HG02884 (cell line): ENCODE data around the gene TRIP10.

Source experiments
- ATAC-seq: cut with Tn5 transposase; IDR thresholded peaks from one replicate; pipeline ENCODE4 v1.9.1; 2021; ENCODE audit warnings: mild to moderate bottlenecking, moderate library complexity; ENCODE audit not compliant: unreplicated experiment

Gene TRIP10

DNA sequence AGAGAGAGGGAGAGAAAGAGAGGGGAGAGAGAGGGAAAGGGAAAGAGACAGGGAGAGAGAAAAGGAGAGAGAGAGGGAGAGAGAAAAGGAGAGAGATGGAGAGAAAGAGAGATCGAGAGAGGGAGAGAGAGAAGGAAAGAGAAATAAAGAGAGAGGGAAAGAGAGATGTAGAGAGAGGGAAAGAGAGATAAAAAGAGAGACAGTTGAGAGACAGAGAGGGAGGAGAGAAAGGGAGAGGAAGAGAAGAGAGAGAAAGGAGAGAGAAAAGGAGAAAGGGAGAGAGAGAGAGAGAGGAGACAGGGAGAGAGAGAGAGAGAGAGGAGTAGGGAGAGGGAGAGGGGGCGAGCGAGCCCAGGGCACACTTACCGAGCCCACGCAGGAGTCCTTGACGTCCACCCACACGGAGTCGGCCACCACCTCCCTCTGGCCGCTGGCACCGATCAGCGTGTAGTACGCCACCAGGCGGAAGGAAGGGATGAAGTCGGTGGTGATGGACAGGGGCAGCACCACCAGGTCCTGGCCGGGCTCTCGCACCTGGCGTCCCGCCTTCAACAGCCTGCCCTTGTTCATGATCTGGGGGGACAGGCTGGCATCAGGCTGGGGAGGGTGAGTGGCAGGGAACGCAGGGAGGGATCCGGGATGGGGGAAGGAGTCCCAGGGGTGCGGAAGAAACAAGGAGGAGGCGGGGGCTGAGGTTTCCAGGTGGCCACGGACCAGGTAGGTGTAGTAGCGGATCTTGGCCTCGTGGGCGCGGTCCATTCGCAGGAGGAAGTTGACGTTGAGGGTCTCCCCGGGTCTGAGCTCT is 29.0 kb upstream of the TRIP10 start:
- no peak for ATAC-seq

DNA sequence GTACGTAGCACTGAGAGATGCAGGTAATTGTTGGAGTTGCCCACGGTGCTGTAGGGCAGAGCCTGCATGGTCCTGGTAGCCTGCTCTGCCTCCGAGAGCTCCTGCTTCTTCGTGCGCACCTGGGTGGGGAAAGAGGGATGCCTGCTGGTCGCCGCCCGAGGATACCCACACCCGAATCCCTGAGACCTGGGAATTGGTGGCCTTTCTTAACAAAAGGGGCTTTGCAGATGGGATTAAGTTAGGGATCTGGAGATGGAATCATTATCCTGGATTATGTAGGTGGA is 28.5 kb upstream of the TRIP10 start:
- ATAC-seq, result no peak

GRCh38 chr19:6711605-6712004 is 27.9 kb upstream of the TRIP10 start:
- no peak for ATAC-seq

GRCh38 chr19:6712231-6712630 is 27.2 kb upstream of the TRIP10 start:
- no peak for ATAC-seq

DNA sequence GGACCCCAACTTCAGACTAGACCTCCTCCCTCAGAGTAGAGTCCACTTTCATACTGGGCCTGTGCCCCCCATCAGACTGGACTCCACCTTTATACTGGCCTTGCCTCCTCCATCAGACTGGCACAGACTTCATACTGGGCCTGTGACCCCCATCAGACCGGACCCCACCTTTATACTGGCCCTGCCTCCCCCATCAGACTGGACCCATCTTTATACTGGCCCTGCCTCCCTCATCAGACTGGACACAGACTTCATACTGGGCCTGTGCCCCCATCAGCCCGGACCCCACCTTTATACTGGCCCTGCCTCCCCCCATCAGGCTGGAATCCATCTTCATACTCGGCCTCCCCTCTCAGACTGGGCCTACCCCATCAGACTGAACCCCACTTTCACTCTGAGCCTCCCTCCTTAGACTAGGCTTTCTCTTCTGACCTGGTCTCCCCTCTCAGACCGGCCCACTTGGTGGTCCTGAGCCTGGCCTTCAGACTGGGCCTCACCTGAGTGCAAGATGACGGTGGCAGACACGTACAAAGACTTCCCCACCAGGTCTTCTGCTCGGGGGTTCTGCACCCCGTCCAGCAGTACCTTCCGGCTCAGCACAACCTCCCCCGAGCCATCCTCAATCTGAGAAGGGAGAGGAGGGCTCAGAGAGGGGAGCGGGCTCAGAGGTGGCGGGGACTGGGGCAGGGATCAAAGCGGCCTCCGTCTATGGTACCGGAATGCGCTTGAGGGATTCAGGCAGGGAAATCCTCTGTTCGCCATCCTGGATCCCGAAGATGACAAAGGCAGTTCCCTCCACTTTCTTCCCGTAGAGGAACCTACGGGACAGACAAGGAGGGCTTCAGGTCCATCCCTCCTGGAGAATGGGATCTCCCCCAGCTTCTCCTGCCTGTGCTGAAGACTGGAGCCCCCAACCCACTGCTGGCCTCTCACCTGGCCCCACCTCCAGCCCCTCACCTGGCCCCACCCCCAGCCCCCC is 26.5 kb upstream of the TRIP10 start:
- no peak for ATAC-seq

GRCh38 chr19:6713773-6714692 is 25.4 kb upstream of the TRIP10 start:
- no peak for ATAC-seq

GRCh38 chr19:6714749-6715555 is 24.5 kb upstream of the TRIP10 start:
- no peak for ATAC-seq

GRCh38 chr19:6716610-6716970 is 22.9 kb upstream of the TRIP10 start:
- ATAC-seq, result no peak

DNA sequence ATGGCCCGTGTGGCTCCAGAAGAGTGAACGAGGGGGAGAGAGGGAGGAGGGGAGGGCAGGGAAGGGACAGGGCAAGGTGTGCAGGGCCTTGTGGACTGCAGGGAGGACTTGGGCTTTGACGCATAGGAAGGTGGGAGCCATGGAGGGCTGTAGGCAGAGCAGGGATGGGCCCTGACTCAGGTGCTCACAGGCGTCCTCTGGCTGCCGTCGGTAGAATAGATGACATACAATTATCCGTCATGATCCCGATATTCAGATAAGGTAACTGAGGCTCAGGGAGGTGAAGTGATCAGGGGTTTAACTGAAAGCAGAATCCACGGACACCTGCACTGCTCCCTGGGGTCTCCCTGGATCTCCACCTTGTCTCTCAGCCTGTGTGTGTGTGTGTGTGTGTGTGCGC is 22.4 kb upstream of the TRIP10 start:
- ATAC-seq, result no peak

GRCh38 chr19:6717441-6717971 is 22.0 kb upstream of the TRIP10 start:
- no peak for ATAC-seq

GRCh38 chr19:6718111-6718740 is 21.3 kb upstream of the TRIP10 start:
- no peak for ATAC-seq

GRCh38 chr19:6718741-6719539 is 20.5 kb upstream of the TRIP10 start:
- no peak for ATAC-seq

DNA sequence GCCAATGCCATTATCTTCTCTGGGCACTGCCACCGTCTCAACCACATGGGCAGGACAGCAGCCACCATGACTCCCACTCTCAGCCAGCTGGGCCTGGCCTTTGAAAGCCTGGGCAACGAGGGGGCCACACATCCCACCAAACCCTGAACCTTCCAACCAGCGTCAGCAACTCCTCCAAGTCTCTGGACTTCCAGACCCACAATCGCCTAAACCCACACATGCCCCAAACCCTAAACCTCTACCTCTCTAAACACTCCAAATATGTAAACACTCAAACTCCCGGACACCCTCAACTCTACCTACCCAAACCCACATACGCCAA is 20.0 kb upstream of the TRIP10 start:
- ATAC-seq, result no peak

- no peak for ATAC-seq
These were observed 19.5 kb upstream of the TRIP10 start for GRCh38 chr19:6719992-6720368.

DNA sequence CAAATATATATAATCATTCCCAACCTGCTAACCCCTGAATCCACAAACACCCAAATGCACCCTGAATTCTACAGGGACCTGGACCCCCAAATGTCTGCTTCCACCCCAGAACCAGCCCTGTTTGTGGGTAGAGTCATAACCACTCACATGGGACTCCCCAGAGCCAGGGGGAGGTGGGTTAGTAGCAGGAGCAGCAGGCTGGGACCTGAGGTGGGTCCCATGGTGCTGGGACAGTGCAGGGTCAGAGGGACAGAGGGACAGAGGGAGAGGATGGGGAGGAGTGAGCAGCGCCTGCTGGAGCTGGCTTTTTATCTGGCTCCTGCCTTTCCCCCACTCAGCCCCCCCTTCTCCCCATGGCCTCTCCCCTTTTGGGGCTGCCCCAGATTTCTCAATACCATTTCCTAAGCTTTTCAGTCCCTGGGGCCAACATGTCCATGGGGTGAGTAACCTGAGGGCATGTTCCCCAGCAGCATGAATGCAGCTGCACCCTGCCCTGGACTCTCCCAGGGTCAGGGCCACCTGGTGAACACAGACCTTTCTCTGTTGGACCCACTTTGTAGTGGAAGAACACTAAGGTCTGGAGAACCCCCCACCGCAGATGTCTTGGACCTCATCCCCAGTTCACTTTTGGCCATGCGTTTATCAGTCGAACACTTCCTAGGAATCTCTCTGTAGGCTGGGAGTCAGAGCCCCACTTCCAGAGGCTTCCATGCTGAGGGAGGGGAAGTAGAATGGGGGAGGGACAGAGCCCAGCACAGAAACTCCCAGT is 18.9 kb upstream of the TRIP10 start, which contains the start of gene C3:
Gene C3 (minus strand): TSS at position 282 of the 769 bp plus-strand sequence. CDS start 61 bp downstream, at position 221.
- ATAC-seq, result no peak

GRCh38 chr19:6721138-6721474 is 18.4 kb upstream of the TRIP10 start:
- ATAC-seq, result no peak

DNA sequence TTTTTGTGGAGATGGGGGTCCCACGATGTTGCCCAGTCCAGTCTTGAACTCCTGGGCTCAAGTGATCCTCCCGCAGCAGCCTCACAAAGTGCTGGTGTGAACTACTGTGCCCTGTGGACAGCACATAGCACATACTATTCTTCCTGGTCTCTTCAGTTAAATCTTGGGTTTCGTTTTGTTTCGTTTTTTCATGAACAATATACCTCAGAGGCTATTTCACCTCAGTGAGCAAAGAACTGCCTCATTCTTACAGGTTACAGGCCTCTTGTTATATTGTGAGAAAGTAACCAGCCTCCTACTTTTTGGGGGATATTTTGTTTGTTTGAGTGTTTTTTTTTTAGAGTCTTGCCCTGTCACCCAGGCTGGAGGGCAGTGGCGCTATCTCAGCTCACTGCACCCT is 17.7 kb upstream of the TRIP10 start:
- no peak for ATAC-seq

GRCh38 chr19:6723108-6723618 is 16.3 kb upstream of the TRIP10 start:
- no peak for ATAC-seq
